ENCODE measurements around the gene DEFB123.

DEFB123 gene

GRCh38 chr20:31474097-31474436 is 33.6 kb downstream of the DEFB123 start:
- DNase-seq (ENCODE audit: low read depth), result peak; percentile 29
- H3K4me3 ChIP-seq (ENCODE audit: low read depth, low read length), result no peak overlapping the region
- TF ChIP-seq, protein P1, sequence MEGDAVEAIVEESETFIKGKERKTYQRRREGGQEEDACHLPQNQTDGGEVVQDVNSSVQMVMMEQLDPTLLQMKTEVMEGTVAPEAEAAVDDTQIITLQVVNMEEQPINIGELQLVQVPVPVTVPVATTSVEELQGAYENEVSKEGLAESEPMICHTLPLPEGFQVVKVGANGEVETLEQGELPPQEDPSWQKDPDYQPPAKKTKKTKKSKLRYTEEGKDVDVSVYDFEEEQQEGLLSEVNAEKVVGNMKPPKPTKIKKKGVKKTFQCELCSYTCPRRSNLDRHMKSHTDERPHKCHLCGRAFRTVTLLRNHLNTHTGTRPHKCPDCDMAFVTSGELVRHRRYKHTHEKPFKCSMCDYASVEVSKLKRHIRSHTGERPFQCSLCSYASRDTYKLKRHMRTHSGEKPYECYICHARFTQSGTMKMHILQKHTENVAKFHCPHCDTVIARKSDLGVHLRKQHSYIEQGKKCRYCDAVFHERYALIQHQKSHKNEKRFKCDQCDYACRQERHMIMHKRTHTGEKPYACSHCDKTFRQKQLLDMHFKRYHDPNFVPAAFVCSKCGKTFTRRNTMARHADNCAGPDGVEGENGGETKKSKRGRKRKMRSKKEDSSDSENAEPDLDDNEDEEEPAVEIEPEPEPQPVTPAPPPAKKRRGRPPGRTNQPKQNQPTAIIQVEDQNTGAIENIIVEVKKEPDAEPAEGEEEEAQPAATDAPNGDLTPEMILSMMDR (IDR thresholded peaks at IDR 0.05; ENCODE audit: insufficient read depth, low read depth, low read length, missing control alignments), result no peak

- DNase-seq (ENCODE audit: low read depth), result no peak
- no peak within 1 kb of the TSS for H3K4me3 ChIP-seq (ENCODE audit: low read depth, low read length)
- TF ChIP-seq, protein P1 (IDR thresholded peaks at IDR 0.05; ENCODE audit: insufficient read depth, low read depth, low read length, missing control alignments), result no peak
These were observed 34.5 kb downstream of the DEFB123 start, which contains the start of the genes DEFB124 and REM1 for GRCh38 chr20:31474758-31475427. Gene DEFB124, minus strand, starts transcription at chr20:31475127. Its CDS starts 2,114 bp downstream, at chr20:31473013. Gene REM1, plus strand, starts transcription at chr20:31475288. Its CDS starts 1,158 bp downstream, at chr20:31476446.

DNA sequence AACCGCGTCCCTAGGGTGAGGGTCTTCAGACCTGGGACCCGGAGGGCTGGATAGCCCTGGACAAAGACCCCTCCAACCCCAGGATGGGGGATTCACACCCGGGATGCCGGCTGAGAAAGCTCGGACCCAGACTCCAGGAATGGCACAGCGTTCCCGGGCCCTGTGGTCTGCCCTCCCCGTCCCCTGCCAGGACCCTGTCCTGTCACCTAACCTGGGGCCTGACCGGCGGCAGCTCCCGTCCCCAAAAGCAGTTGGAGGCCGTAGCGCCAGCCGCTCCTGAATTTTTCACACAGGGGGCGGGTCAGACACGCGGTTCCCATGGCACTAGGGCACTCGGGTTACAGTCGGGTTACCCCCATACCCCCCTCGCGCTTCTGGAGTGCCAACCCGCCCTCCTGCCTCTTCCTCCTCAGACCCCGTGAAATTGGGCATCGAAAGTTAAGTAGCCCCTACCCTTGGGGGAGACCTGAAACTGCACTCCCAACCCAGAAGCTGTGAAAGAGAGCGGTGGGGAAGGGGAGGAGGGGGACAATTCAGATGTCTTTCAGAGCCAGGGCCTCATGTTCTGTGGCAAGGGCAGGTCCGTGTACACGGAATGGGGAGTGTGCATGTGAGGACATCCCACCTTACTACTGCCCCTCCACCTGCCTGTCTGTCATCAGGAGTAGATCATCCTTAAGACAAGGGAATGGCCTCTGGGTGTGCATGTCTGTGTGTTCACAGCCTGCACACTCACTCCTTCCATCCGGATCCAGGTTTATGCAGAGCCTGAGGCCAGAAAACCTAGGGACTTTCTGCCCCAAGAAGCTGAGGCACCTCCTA is 35.3 kb downstream of the DEFB123 start:
- TF ChIP-seq, protein P1 (IDR thresholded peaks at IDR 0.05; ENCODE audit: insufficient read depth, low read depth, low read length, missing control alignments), result no peak
- no peak overlapping the region for H3K4me3 ChIP-seq (ENCODE audit: low read depth, low read length)
- no peak for DNase-seq (ENCODE audit: low read depth)

GRCh38 chr20:31476294-31476585 is 35.8 kb downstream of the DEFB123 start:
- TF ChIP-seq, protein P1 (IDR thresholded peaks at IDR 0.05; ENCODE audit: insufficient read depth, low read depth, low read length, missing control alignments), result no peak
- no peak overlapping the region for H3K4me3 ChIP-seq (ENCODE audit: low read depth, low read length)
- DNase-seq (ENCODE audit: low read depth), result no peak

- no peak overlapping the region for H3K4me3 ChIP-seq (ENCODE audit: low read depth, low read length)
- TF ChIP-seq, protein P1 (IDR thresholded peaks at IDR 0.05; ENCODE audit: insufficient read depth, low read depth, low read length, missing control alignments), result no peak
- no peak for DNase-seq (ENCODE audit: low read depth)
These were observed 36.3 kb downstream of the DEFB123 start for GRCh38 chr20:31476643-31477215.

GRCh38 chr20:31484001-31484400 is 43.6 kb downstream of the DEFB123 start:
- TF ChIP-seq, protein P1 (IDR thresholded peaks at IDR 0.05; ENCODE audit: insufficient read depth, low read depth, low read length, missing control alignments), result no peak
- no peak overlapping the region for H3K4me3 ChIP-seq (ENCODE audit: low read depth, low read length)
- DNase-seq (ENCODE audit: low read depth), result peak; percentile 25
